GM23338 (cell line): ENCODE data around the gene PITPNC1. TPM values are rescaled to one million over a fixed set of nuclear protein-coding genes. Genes with fewer than 3 reads are reported as not detected.

Experiments
- ATAC-seq: fragments of 200-7000 bp; cut with Tn5 transposase; 3 replicates; pipeline ENCODE4 v1.9.1; 2020
- DNase-seq: peaks from one replicate; pipeline ENCODE4 v3.0.0-alpha.2; 2015; ENCODE audit warnings: low spot score
- H2AFZ ChIP-seq: fragments of 200-600 bp; sonication (generic); 2 replicates; pipeline ENCODE4 v1.8.0; 2016; ENCODE audit warnings: antibody characterized with exemption, mild to moderate bottlenecking, moderate library complexity
- H3F3A ChIP-seq: fragments of 200-600 bp; sonication (generic); replicated peaks from 2 replicates; pipeline ENCODE4 v1.8.0; 2017; ENCODE audit warnings: antibody characterized with exemption, mixed run types, low read depth
- H3K27ac ChIP-seq: fragments of 200-600 bp; sonication (generic); 2 replicates; pipeline ENCODE4 v1.6.1; 2016; ENCODE audit warnings: low read depth
- H3K27me3 ChIP-seq: fragments of 200-600 bp; sonication (generic); 2 replicates; pipeline ENCODE4 v1.8.0; 2016; ENCODE audit warnings: mild to moderate bottlenecking, mixed run types, moderate library complexity; ENCODE audit not compliant: insufficient read depth
- H3K36me3 ChIP-seq: fragments of 200-600 bp; sonication (generic); 2 replicates; pipeline ENCODE4 v1.8.0; 2016; ENCODE audit warnings: mild to moderate bottlenecking; ENCODE audit not compliant: insufficient read depth
- H3K4me1 ChIP-seq: fragments of 200-600 bp; sonication (generic); 2 replicates; pipeline ENCODE4 v1.8.0; 2016; ENCODE audit warnings: mild to moderate bottlenecking, moderate library complexity; ENCODE audit not compliant: insufficient read depth
- H3K4me2 ChIP-seq: fragments of 200-600 bp; sonication (generic); 2 replicates; pipeline ENCODE4 v1.7.1; 2017; ENCODE audit warnings: mixed run types
- H3K4me3 ChIP-seq: fragments of 200-600 bp; sonication (generic); 2 replicates; pipeline ENCODE4 v1.6.1; 2016; ENCODE audit warnings: mixed run types
- H3K79me2 ChIP-seq: fragments of 200-600 bp; sonication (generic); replicated peaks from 2 replicates; pipeline ENCODE4 v1.8.0; 2017; ENCODE audit warnings: mild to moderate bottlenecking; ENCODE audit not compliant: insufficient read depth
- H3K9me2 ChIP-seq: fragments of 200-600 bp; sonication (generic); 2 replicates; pipeline ENCODE4 v1.8.0; 2017; ENCODE audit not compliant: insufficient read depth
- H4K20me1 ChIP-seq: fragments of 200-600 bp; sonication (generic); replicated peaks from 2 replicates; pipeline ENCODE4 v1.8.0; 2017; ENCODE audit warnings: mild to moderate bottlenecking; ENCODE audit not compliant: insufficient read depth
- H3K27ac Mint-ChIP-seq: 2 replicates; pipeline ENCODE4 v1.8.0; 2020; ENCODE audit warnings: inconsistent platforms, mild to moderate bottlenecking, moderate library complexity, mixed read lengths
- H3K27me3 Mint-ChIP-seq: 3 replicates; pipeline ENCODE4 v1.8.0; 2022; ENCODE audit warnings: low read depth, mild to moderate bottlenecking, moderate library complexity, mixed read lengths, inconsistent platforms; ENCODE audit not compliant: insufficient read depth, poor library complexity
- H3K36me3 Mint-ChIP-seq: 3 replicates; pipeline ENCODE4 v1.8.0; 2021; ENCODE audit warnings: low read depth, mild to moderate bottlenecking, inconsistent platforms, moderate library complexity, mixed read lengths
- H3K4me1 Mint-ChIP-seq: 3 replicates; pipeline ENCODE4 v1.8.0; 2020; ENCODE audit warnings: mild to moderate bottlenecking, inconsistent platforms, mixed read lengths
- H3K4me3 Mint-ChIP-seq: 3 replicates; pipeline ENCODE4 v1.8.0; 2021; ENCODE audit warnings: moderate library complexity, mild to moderate bottlenecking, inconsistent platforms, mixed read lengths
- H3K9me3 Mint-ChIP-seq: 3 replicates; pipeline ENCODE4 v1.8.0; 2020; ENCODE audit warnings: moderate library complexity, mild to moderate bottlenecking, inconsistent platforms, mixed read lengths
- CREB1 ChIP-seq: fragments of 250-450 bp; sonication (Bioruptor Pico); IDR thresholded peaks from 2 replicates; pipeline ENCODE4 v1.5.0; 2020; ENCODE audit warnings: low read depth, mild to moderate bottlenecking, moderate library complexity
- EZH2 ChIP-seq: fragments of 200-600 bp; sonication (generic); IDR thresholded peaks from one replicate; pipeline ENCODE4 v1.8.0; 2017; ENCODE audit warnings: antibody characterized with exemption, mild to moderate bottlenecking, low read depth; ENCODE audit not compliant: unreplicated experiment
- EZH2phosphoT487 ChIP-seq: fragments of 200-600 bp; sonication (generic); IDR thresholded peaks from one replicate; pipeline ENCODE4 v1.8.1; 2018; ENCODE audit warnings: antibody characterized with exemption; ENCODE audit not compliant: unreplicated experiment
- JUNB ChIP-seq: IDR thresholded peaks from one replicate; pipeline ENCODE4 v1.6.1; 2016; ENCODE audit warnings: antibody characterized with exemption; ENCODE audit not compliant: unreplicated experiment
- NANOG ChIP-seq: IDR thresholded peaks from 2 replicates; pipeline ENCODE4 v1.6.1; 2016; ENCODE audit warnings: antibody characterized with exemption, borderline replicate concordance
- POLR2AphosphoS5 ChIP-seq: IDR thresholded peaks from 2 replicates; pipeline ENCODE4 v1.6.1; 2016; ENCODE audit warnings: antibody characterized with exemption, low read depth
- STAT1 ChIP-seq: IDR thresholded peaks from one replicate; pipeline ENCODE4 v1.6.1; 2016; ENCODE audit warnings: antibody characterized with exemption; ENCODE audit not compliant: unreplicated experiment
- ZNF114 ChIP-seq: fragments of 250-450 bp; sonication (Bioruptor Pico); IDR thresholded peaks from 2 replicates; pipeline ENCODE4 v1.5.0; 2020; ENCODE audit warnings: mild to moderate bottlenecking, moderate library complexity
- ZNF331 ChIP-seq: fragments of 250-450 bp; sonication (Bioruptor Pico); IDR thresholded peaks from 2 replicates; pipeline ENCODE4 v1.5.0; 2020; ENCODE audit warnings: low read depth, mild to moderate bottlenecking, moderate library complexity
- polyA plus RNA-seq: library from polyadenylated mRNA; unstranded; fragments of >200 nt; fragmentation: Nextera tagmentation; extraction: Ambion mirVana; gene quantifications from 2 replicates; pipeline ENCODE4 v1.2.1, GENCODE V29; 2016
- total RNA-seq: library from RNA; depleted of rRNA; stranded (reverse); fragments of >200 nt; shearing (Covaris generic); gene quantifications from 2 replicates; pipeline ENCODE4 v1.2.3, GENCODE V29; 2014
- TF ChIP-seq, protein P1 (sequence below), 2 experiments: fragments of 200-600 bp in 1 of 2; sonication (generic) in 1 of 2; conservative IDR thresholded peaks; 2 replicates each; pipeline versions ENCODE4 v1.5.1 to v1.6.1; 2016 to 2017; ENCODE audit warnings: antibody characterized with exemption in 2 of 2, low read depth in 2 of 2, mild to moderate bottlenecking in 2 of 2, moderate library complexity in 1 of 2
- TF ChIP-seq, protein P2 (sequence below): IDR thresholded peaks from one replicate; pipeline ENCODE4 v1.6.1; 2018; ENCODE audit warnings: antibody characterized with exemption; ENCODE audit not compliant: unreplicated experiment
- TF ChIP-seq, protein P3 (sequence below): fragments of 250-450 bp; sonication (Bioruptor Pico); IDR thresholded peaks from 2 replicates; pipeline ENCODE4 v1.5.0; 2020; ENCODE audit warnings: mild to moderate bottlenecking, moderate library complexity
- TF ChIP-seq, protein P4 (sequence below): IDR thresholded peaks from 2 replicates; pipeline ENCODE4 v1.6.1; 2016; ENCODE audit warnings: antibody characterized with exemption

Gene PITPNC1
- total and polyA plus RNA-seq, 2 experiments from 2014 or later, result 23.0 to 32.6 TPM

DNA sequence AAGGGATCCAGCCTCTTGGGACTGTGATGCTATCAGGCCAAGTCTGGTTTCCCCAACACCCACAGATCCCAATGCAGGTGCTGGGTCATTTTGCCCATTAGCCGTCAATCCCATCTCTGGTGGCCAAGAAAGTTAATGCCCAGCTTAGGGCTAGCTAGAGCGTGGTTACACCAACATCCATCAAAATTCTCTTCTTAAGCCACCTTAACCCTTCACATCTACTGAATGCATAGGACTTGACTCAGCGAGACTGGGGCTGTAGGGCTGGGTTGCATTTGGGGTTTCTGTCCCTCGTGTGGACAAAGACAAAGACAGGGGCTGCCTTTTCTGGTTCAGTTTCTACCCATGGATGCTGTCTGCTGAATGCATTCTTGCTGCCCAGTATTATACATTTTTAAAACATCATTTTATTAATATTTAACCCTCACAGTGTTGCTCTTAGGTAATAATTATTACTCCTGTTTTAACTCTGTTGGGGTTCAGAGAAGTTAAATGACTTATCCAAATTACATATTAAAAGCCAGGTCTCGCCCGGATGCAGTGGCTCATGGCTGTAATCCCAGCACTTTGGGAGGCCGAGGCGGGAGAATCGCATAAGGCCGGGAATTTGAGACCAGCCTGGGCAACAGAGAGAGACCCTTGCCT, 199.5 kb downstream of the PITPNC1 start:
- Histone ChIP-seq H3K9me2 (no peaks in the 10 kb centered on the region; the same call in 1 of the 2 replicates), H3K36me3 (no peaks in the 10 kb centered on the region; the same call in 1 of the 2 replicates), H3K4me2 (no peak overlapping the region), H2AFZ (no peak overlapping the region), H3F3A (0 out of 2 replicates have a peak, but pooled peaks cover 3% of the 10 kb centered on the region), H3K4me3 (no peak overlapping the region), H4K20me1 (no peaks in the 10 kb centered on the region), H3K27ac (no peak overlapping the region), H3K27me3 (no peaks in the 10 kb centered on the region), H3K79me2 (no peaks in the 10 kb centered on the region), H3K4me1 (peaks cover 10% of the 10 kb centered on the region)
- Mint-ChIP-seq H3K9me3 (no peaks in the 10 kb centered on the region), H3K4me3 (no peak overlapping the region), H3K36me3 (peaks cover 13% of the 10 kb centered on the region; the same call in 2 of the 3 replicates), H3K27me3 (peaks cover 6% of the 10 kb centered on the region), H3K4me1 (peaks cover 15% of the 10 kb centered on the region), H3K27ac (no peak overlapping the region)
- no peak for DNase-seq
- ATAC-seq, result no peak
- no peak for TF ChIP-seq NANOG
- TF ChIP-seq, protein P1, sequence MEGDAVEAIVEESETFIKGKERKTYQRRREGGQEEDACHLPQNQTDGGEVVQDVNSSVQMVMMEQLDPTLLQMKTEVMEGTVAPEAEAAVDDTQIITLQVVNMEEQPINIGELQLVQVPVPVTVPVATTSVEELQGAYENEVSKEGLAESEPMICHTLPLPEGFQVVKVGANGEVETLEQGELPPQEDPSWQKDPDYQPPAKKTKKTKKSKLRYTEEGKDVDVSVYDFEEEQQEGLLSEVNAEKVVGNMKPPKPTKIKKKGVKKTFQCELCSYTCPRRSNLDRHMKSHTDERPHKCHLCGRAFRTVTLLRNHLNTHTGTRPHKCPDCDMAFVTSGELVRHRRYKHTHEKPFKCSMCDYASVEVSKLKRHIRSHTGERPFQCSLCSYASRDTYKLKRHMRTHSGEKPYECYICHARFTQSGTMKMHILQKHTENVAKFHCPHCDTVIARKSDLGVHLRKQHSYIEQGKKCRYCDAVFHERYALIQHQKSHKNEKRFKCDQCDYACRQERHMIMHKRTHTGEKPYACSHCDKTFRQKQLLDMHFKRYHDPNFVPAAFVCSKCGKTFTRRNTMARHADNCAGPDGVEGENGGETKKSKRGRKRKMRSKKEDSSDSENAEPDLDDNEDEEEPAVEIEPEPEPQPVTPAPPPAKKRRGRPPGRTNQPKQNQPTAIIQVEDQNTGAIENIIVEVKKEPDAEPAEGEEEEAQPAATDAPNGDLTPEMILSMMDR (conservative IDR thresholded peaks at IDR 0.05; ENCODE audit: low read depth in 2 of 2), result no peak
- TF ChIP-seq ZNF114, result no peak
- TF ChIP-seq EZH2phosphoT487, result no peak
- TF ChIP-seq, protein P2, sequence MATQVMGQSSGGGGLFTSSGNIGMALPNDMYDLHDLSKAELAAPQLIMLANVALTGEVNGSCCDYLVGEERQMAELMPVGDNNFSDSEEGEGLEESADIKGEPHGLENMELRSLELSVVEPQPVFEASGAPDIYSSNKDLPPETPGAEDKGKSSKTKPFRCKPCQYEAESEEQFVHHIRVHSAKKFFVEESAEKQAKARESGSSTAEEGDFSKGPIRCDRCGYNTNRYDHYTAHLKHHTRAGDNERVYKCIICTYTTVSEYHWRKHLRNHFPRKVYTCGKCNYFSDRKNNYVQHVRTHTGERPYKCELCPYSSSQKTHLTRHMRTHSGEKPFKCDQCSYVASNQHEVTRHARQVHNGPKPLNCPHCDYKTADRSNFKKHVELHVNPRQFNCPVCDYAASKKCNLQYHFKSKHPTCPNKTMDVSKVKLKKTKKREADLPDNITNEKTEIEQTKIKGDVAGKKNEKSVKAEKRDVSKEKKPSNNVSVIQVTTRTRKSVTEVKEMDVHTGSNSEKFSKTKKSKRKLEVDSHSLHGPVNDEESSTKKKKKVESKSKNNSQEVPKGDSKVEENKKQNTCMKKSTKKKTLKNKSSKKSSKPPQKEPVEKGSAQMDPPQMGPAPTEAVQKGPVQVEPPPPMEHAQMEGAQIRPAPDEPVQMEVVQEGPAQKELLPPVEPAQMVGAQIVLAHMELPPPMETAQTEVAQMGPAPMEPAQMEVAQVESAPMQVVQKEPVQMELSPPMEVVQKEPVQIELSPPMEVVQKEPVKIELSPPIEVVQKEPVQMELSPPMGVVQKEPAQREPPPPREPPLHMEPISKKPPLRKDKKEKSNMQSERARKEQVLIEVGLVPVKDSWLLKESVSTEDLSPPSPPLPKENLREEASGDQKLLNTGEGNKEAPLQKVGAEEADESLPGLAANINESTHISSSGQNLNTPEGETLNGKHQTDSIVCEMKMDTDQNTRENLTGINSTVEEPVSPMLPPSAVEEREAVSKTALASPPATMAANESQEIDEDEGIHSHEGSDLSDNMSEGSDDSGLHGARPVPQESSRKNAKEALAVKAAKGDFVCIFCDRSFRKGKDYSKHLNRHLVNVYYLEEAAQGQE, result no peak
- TF ChIP-seq POLR2AphosphoS5, result no peak
- TF ChIP-seq, protein P3, sequence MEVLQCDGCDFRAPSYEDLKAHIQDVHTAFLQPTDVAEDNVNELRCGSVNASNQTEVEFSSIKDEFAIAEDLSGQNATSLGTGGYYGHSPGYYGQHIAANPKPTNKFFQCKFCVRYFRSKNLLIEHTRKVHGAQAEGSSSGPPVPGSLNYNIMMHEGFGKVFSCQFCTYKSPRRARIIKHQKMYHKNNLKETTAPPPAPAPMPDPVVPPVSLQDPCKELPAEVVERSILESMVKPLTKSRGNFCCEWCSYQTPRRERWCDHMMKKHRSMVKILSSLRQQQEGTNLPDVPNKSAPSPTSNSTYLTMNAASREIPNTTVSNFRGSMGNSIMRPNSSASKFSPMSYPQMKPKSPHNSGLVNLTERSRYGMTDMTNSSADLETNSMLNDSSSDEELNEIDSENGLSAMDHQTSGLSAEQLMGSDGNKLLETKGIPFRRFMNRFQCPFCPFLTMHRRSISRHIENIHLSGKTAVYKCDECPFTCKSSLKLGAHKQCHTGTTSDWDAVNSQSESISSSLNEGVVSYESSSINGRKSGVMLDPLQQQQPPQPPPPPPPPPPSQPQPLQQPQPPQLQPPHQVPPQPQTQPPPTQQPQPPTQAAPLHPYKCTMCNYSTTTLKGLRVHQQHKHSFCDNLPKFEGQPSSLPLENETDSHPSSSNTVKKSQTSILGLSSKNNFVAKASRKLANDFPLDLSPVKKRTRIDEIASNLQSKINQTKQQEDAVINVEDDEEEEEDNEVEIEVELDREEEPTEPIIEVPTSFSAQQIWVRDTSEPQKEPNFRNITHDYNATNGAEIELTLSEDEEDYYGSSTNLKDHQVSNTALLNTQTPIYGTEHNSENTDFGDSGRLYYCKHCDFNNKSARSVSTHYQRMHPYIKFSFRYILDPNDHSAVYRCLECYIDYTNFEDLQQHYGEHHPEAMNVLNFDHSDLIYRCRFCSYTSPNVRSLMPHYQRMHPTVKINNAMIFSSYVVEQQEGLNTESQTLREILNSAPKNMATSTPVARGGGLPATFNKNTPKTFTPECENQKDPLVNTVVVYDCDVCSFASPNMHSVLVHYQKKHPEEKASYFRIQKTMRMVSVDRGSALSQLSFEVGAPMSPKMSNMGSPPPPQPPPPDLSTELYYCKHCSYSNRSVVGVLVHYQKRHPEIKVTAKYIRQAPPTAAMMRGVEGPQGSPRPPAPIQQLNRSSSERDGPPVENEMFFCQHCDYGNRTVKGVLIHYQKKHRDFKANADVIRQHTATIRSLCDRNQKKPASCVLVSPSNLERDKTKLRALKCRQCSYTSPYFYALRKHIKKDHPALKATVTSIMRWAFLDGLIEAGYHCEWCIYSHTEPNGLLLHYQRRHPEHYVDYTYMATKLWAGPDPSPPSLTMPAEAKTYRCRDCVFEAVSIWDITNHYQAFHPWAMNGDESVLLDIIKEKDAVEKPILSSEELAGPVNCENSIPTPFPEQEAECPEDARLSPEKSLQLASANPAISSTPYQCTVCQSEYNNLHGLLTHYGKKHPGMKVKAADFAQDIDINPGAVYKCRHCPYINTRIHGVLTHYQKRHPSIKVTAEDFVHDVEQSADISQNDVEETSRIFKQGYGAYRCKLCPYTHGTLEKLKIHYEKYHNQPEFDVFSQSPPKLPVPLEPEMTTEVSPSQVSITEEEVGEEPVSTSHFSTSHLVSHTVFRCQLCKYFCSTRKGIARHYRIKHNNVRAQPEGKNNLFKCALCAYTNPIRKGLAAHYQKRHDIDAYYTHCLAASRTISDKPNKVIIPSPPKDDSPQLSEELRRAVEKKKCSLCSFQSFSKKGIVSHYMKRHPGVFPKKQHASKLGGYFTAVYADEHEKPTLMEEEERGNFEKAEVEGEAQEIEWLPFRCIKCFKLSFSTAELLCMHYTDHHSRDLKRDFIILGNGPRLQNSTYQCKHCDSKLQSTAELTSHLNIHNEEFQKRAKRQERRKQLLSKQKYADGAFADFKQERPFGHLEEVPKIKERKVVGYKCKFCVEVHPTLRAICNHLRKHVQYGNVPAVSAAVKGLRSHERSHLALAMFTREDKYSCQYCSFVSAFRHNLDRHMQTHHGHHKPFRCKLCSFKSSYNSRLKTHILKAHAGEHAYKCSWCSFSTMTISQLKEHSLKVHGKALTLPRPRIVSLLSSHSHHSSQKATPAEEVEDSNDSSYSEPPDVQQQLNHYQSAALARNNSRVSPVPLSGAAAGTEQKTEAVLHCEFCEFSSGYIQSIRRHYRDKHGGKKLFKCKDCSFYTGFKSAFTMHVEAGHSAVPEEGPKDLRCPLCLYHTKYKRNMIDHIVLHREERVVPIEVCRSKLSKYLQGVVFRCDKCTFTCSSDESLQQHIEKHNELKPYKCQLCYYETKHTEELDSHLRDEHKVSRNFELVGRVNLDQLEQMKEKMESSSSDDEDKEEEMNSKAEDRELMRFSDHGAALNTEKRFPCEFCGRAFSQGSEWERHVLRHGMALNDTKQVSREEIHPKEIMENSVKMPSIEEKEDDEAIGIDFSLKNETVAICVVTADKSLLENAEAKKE (CRISPR knock-in tag), result no peak
- no peak for TF ChIP-seq EZH2
- TF ChIP-seq STAT1, result no peak
- TF ChIP-seq CREB1, result no peak
- TF ChIP-seq ZNF331 (CRISPR knock-in tag), result no peak
- no peak for TF ChIP-seq JUNB
- TF ChIP-seq, protein P4, sequence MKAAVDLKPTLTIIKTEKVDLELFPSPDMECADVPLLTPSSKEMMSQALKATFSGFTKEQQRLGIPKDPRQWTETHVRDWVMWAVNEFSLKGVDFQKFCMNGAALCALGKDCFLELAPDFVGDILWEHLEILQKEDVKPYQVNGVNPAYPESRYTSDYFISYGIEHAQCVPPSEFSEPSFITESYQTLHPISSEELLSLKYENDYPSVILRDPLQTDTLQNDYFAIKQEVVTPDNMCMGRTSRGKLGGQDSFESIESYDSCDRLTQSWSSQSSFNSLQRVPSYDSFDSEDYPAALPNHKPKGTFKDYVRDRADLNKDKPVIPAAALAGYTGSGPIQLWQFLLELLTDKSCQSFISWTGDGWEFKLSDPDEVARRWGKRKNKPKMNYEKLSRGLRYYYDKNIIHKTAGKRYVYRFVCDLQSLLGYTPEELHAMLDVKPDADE, result no peak
